Transverse colon (tissue), 4 donors: Measurements from ENCODE around the gene OXCT1.

Experiments
- CTCF ChIP-seq, 5 experiments: fragments of 200-600 bp in 3 of 5; fragments of 450-650 bp in 2 of 5; sonication (generic) in 3 of 5; IDR thresholded peaks; 1 replicate in 2 of 5; 2 replicates in 3 of 5; pipeline ENCODE4 v1.5.1; 2016 to 2017; ENCODE audit warnings: antibody characterized with exemption in 5 of 5, inconsistent platforms in 3 of 5, mild to moderate bottlenecking in 2 of 5, moderate library complexity in 1 of 5
- EP300 ChIP-seq: sonication (generic); formaldehyde crosslinking; IDR thresholded peaks from one replicate; pipeline ENCODE4 v1.6.1; 2017; ENCODE audit warnings: antibody characterized with exemption, low read depth
- POLR2A ChIP-seq: fragments of 450-650 bp; IDR thresholded peaks from one replicate; pipeline ENCODE4 v1.6.1; 2016; ENCODE audit warnings: antibody characterized with exemption, mild to moderate bottlenecking, moderate library complexity
- POLR2AphosphoS5 ChIP-seq, 3 donors: sonication (generic); formaldehyde crosslinking; IDR thresholded peaks; one replicate each; pipeline ENCODE4 v1.6.1; 2016; ENCODE audit warnings: antibody characterized with exemption in 3 of 3

GRCh38 chr5:41832430-41832829 is 37.8 kb downstream of the OXCT1 start:
- no peak for TF ChIP-seq POLR2A
- no peak for TF ChIP-seq CTCF (IDR thresholded peaks at IDR 0.05)
- TF ChIP-seq POLR2AphosphoS5 (IDR thresholded peaks at IDR 0.05): no peak
- no peak for TF ChIP-seq EP300
